H9 (cell line): Measurements from ENCODE around the gene SENP8. TPM values are rescaled to one million over a fixed set of nuclear protein-coding genes. Genes with fewer than 3 reads are reported as not detected.

Source experiments
- DNase-seq: peaks from one replicate; pipeline ENCODE4 v3.0.0-alpha.2; 2017
- H2AFZ ChIP-seq: one replicate; pipeline ENCODE4 v1.6.1; 2013; ENCODE audit warnings: mild to moderate bottlenecking, low read length, control low read depth, moderate library complexity
- H2AK5ac ChIP-seq: 2 replicates; pipeline ENCODE4 v1.6.1; 2013; ENCODE audit warnings: low read length, control low read depth, mixed read lengths; ENCODE audit not compliant: insufficient read length
- H2BK120ac ChIP-seq: one replicate; pipeline ENCODE4 v1.6.1; 2013; ENCODE audit warnings: low read depth, mild to moderate bottlenecking, low read length, control low read depth, inconsistent platforms; ENCODE audit not compliant: poor library complexity, severe bottlenecking
- H2BK12ac ChIP-seq: 2 replicates; pipeline ENCODE4 v1.6.1; 2013; ENCODE audit warnings: low read length, control low read depth, mixed read lengths, low read depth; ENCODE audit not compliant: insufficient read length
- H2BK15ac ChIP-seq: 2 replicates; pipeline ENCODE4 v1.6.1; 2013; ENCODE audit warnings: low read depth, low read length, control low read depth
- H2BK20ac ChIP-seq: one replicate; pipeline ENCODE4 v1.6.1; 2013; ENCODE audit warnings: low read depth, mild to moderate bottlenecking, low read length, control low read depth, inconsistent platforms; ENCODE audit not compliant: poor library complexity, severe bottlenecking
- H2BK5ac ChIP-seq: 2 replicates; pipeline ENCODE4 v1.6.1; 2013; ENCODE audit warnings: low read length, control low read depth, mixed read lengths; ENCODE audit not compliant: insufficient read length
- H3K14ac ChIP-seq: 2 replicates; pipeline ENCODE4 v1.6.1; 2013; ENCODE audit warnings: low read length, control low read depth; ENCODE audit not compliant: insufficient read depth
- H3K18ac ChIP-seq: 2 replicates; pipeline ENCODE4 v1.6.1; 2013; ENCODE audit warnings: low read depth, mild to moderate bottlenecking, mixed read lengths, low read length, control low read depth; ENCODE audit not compliant: insufficient read length
- H3K23ac ChIP-seq: 2 replicates; pipeline ENCODE4 v1.6.1; 2013; ENCODE audit warnings: low read length, control low read depth, mixed read lengths, low read depth; ENCODE audit not compliant: insufficient read length
- H3K23me2 ChIP-seq: 2 replicates; pipeline ENCODE4 v1.6.1; 2013; ENCODE audit warnings: low read depth, mild to moderate bottlenecking, mixed read lengths, low read length, control low read depth; ENCODE audit not compliant: insufficient read length, poor library complexity, severe bottlenecking
- H3K27ac ChIP-seq: 2 replicates; pipeline ENCODE4 v1.5.1; 2013; ENCODE audit warnings: low read length, control low read depth, mixed read lengths, low read depth; ENCODE audit not compliant: insufficient read length
- H3K27me3 ChIP-seq: 2 replicates; pipeline ENCODE4 v1.6.1; 2013; ENCODE audit warnings: low read length, control low read depth, inconsistent platforms; ENCODE audit not compliant: insufficient read depth
- H3K4ac ChIP-seq: 2 replicates; pipeline ENCODE4 v1.6.1; 2013; ENCODE audit warnings: low read depth, mild to moderate bottlenecking, control low read depth, inconsistent platforms, low read length, moderate library complexity
- H3K4me1 ChIP-seq: 2 replicates; pipeline ENCODE4 v1.6.1; 2013; ENCODE audit warnings: low read length, control low read depth, inconsistent platforms; ENCODE audit not compliant: insufficient read depth
- H3K4me2 ChIP-seq: 2 replicates; pipeline ENCODE4 v1.6.1; 2013; ENCODE audit warnings: low read length, control low read depth, mixed read lengths; ENCODE audit not compliant: insufficient read length, insufficient read depth
- H3K56ac ChIP-seq: 2 replicates; pipeline ENCODE4 v1.6.1; 2013; ENCODE audit warnings: low read depth, mild to moderate bottlenecking, mixed read lengths, low read length, control low read depth; ENCODE audit not compliant: insufficient read length
- H3K79me1 ChIP-seq: 2 replicates; pipeline ENCODE4 v1.6.1; 2013; ENCODE audit warnings: low read depth, mild to moderate bottlenecking, moderate library complexity, low read length, control low read depth, inconsistent platforms; ENCODE audit not compliant: insufficient read depth, poor library complexity, severe bottlenecking
- H3K79me2 ChIP-seq: 2 replicates; pipeline ENCODE4 v1.6.1; 2013; ENCODE audit warnings: low read length, control low read depth, inconsistent platforms; ENCODE audit not compliant: insufficient read depth
- H3K9ac ChIP-seq: 2 replicates; pipeline ENCODE4 v1.6.1; 2013; ENCODE audit warnings: low read length, control low read depth, mixed read lengths; ENCODE audit not compliant: insufficient read length; ENCODE audit errors: extremely low read depth
- H3K9me3 ChIP-seq: one replicate; pipeline ENCODE4 v1.6.1; 2013; ENCODE audit warnings: low read depth, low read length, inconsistent platforms; ENCODE audit not compliant: control insufficient read depth
- H3T11ph ChIP-seq: one replicate; pipeline ENCODE4 v1.6.1; 2013; ENCODE audit warnings: mild to moderate bottlenecking, low read length, control low read depth, inconsistent platforms
- H4K20me1 ChIP-seq: one replicate; pipeline ENCODE4 v1.6.1; 2013; ENCODE audit not compliant: control insufficient read depth, insufficient read length, insufficient read depth
- H4K5ac ChIP-seq: 2 replicates; pipeline ENCODE4 v1.6.1; 2013; ENCODE audit warnings: low read depth, mild to moderate bottlenecking, mixed read lengths, low read length, control low read depth; ENCODE audit not compliant: insufficient read length
- H4K8ac ChIP-seq: replicated peaks from 2 replicates; pipeline ENCODE4 v1.6.1; 2013; ENCODE audit warnings: low read length, control low read depth, mixed read lengths, low read depth; ENCODE audit not compliant: insufficient read length
- H4K91ac ChIP-seq: 2 replicates; pipeline ENCODE4 v1.6.1; 2013; ENCODE audit warnings: low read depth, mild to moderate bottlenecking, moderate library complexity, mixed read lengths, low read length, control low read depth; ENCODE audit not compliant: insufficient read length
- H3K27ac Mint-ChIP-seq, 3 experiments: 2 replicates in 2 of 3; 3 replicates in 1 of 3; pipeline ENCODE4 v1.8.0; 2020 to 2021; ENCODE audit warnings: mixed read lengths in 3 of 3, mild to moderate bottlenecking in 1 of 3, moderate library complexity in 1 of 3
- H3K27me3 Mint-ChIP-seq: 2 replicates; pipeline ENCODE4 v1.8.0; 2021; ENCODE audit warnings: low read depth, mild to moderate bottlenecking, moderate library complexity, mixed read lengths
- H3K36me3 Mint-ChIP-seq, 3 experiments: 2 replicates in 2 of 3; 3 replicates in 1 of 3; pipeline ENCODE4 v1.8.0; 2020 to 2021; ENCODE audit warnings: low read depth in 3 of 3, mixed read lengths in 3 of 3; ENCODE audit not compliant: insufficient read depth in 1 of 3
- H3K4me1 Mint-ChIP-seq, 2 experiments: 2 replicates each; pipeline ENCODE4 v1.8.0; 2020; ENCODE audit warnings: mixed read lengths in 2 of 2
- H3K4me3 Mint-ChIP-seq, 2 experiments: 2 replicates in 1 of 2; 3 replicates in 1 of 2; pipeline ENCODE4 v1.8.0; 2020 to 2021; ENCODE audit warnings: mild to moderate bottlenecking in 2 of 2, mixed read lengths in 2 of 2, moderate library complexity in 1 of 2
- H3K9me3 Mint-ChIP-seq, 2 experiments: 2 replicates in 1 of 2; 3 replicates in 1 of 2; pipeline ENCODE4 v1.8.0; 2020; ENCODE audit warnings: mild to moderate bottlenecking in 2 of 2, mixed read lengths in 2 of 2, moderate library complexity in 1 of 2
- CTCF ChIP-seq: fragments of 200-600 bp; sonication (generic); conservative IDR thresholded peaks from 3 replicates; pipeline ENCODE4 v1.8.0; 2021; ENCODE audit warnings: antibody characterized with exemption, mild to moderate bottlenecking
- WGBS: extraction: QIAGEN DNeasy Blood & Tissue Kit; methylation state at CpG from one replicate; pipeline ENCODE4 v1.1.7; 2013; ENCODE audit warnings: missing lambda C conversion rate, low lambda C conversion rate, mixed read lengths; ENCODE audit not compliant: insufficient read length; ENCODE audit errors: extremely low coverage; 5-methylcytosine and 5-hydroxymethylcytosine counted together
- total RNA-seq: library from RNA; stranded (reverse); gene quantifications from 2 replicates; pipeline ENCODE4 v1.2.1, GENCODE V29; 2021

The SENP8 gene
- total RNA-seq, 1 experiment from 2014 or later: 4.8 TPM

- no peak overlapping the region for H2BK15ac ChIP-seq
- no peak overlapping the region for H3K18ac ChIP-seq
- no peak overlapping the region for H2AK5ac ChIP-seq
- no peaks in the 10 kb centered on the region for H3K27me3 ChIP-seq
- H3K9me3 ChIP-seq: no peaks in the 10 kb centered on the region
- no peak overlapping the region for H2AFZ ChIP-seq
- Mint-ChIP-seq H3K27me3 (peaks cover 27% of the 10 kb centered on the region), H3K27ac (no peak overlapping the region), H3K9me3 (no peaks in the 10 kb centered on the region), H3K4me1 (peaks cover 13 to 22% of the 10 kb centered on the region in 2 experiments), H3K4me3 (no peak overlapping the region), H3K36me3 (no peaks in the 10 kb centered on the region)
- no peak overlapping the region for H3K4ac ChIP-seq
- no peak overlapping the region for H3K4me2 ChIP-seq
- H3K9ac ChIP-seq: no peak overlapping the region
- H4K20me1 ChIP-seq: no peaks in the 10 kb centered on the region
- no peak overlapping the region for H4K5ac ChIP-seq
- no peak overlapping the region for H3K56ac ChIP-seq
- no peaks in the 10 kb centered on the region for H3K79me2 ChIP-seq
- peak overlapping the region; percentile 42; the same call in 1 of the 2 replicates for H3K14ac ChIP-seq
- H3K4me1 ChIP-seq: no peaks in the 10 kb centered on the region
- no peak overlapping the region for H4K91ac ChIP-seq
- peak; percentile 60 for DNase-seq
- H4K8ac ChIP-seq: no peak overlapping the region
- no peak overlapping the region for H2BK12ac ChIP-seq
- no peak overlapping the region for H2BK5ac ChIP-seq
- no peak overlapping the region for H3T11ph ChIP-seq
- H3K79me1 ChIP-seq: no peaks in the 10 kb centered on the region
- no peak overlapping the region for H3K23ac ChIP-seq
- H2BK20ac ChIP-seq: no peak overlapping the region
- H2BK120ac ChIP-seq: no peak overlapping the region
- H3K27ac ChIP-seq: no peak overlapping the region
- peaks cover 3% of the 10 kb centered on the region for H3K23me2 ChIP-seq
- no peak for TF ChIP-seq CTCF
- WGBS: no CpG with 5 or more reads among the region's 16 CpGs
Observed at GRCh38 chr15:72179950-72180581, 61.9 kb downstream of the SENP8 start.
